SK-N-SH treated with all-trans-retinoic acid at 6 μM for 48 hours (cell line): ENCODE results near the gene VHLL.

Source experiments
- ATAC-seq: fragments of 200-7000 bp; cut with Tn5 transposase; 3 replicates; pipeline ENCODE4 v1.9.1; 2020; ENCODE audit warnings: mild to moderate bottlenecking, moderate library complexity
- ARNTL ChIP-seq: fragments of 450-650 bp; formaldehyde crosslinking; IDR thresholded peaks from 2 replicates; pipeline ENCODE4 v1.5.0; 2020; ENCODE audit warnings: low read depth, mild to moderate bottlenecking, moderate library complexity, borderline replicate concordance
- BACH2 ChIP-seq: fragments of 250-450 bp; sonication (Bioruptor Pico); IDR thresholded peaks from 2 replicates; pipeline ENCODE4 v1.9.0; 2021; ENCODE audit warnings: mild to moderate bottlenecking, borderline replicate concordance
- CSDC2 ChIP-seq: fragments of 250-450 bp; sonication (Bioruptor Pico); IDR thresholded peaks from 2 replicates; pipeline ENCODE4 v1.5.0; 2020; ENCODE audit warnings: mild to moderate bottlenecking, moderate library complexity
- CSRNP3 ChIP-seq: fragments of 250-450 bp; sonication (Bioruptor Pico); IDR thresholded peaks from 2 replicates; pipeline ENCODE4 v1.5.1; 2021; ENCODE audit warnings: mild to moderate bottlenecking, moderate library complexity
- ESRRG ChIP-seq: fragments of 250-450 bp; sonication (Bioruptor Pico); IDR thresholded peaks from 2 replicates; pipeline ENCODE4 v1.6.1; 2021; ENCODE audit warnings: mild to moderate bottlenecking
- GLIS3 ChIP-seq: fragments of 250-450 bp; sonication (Bioruptor Pico); IDR thresholded peaks from 2 replicates; pipeline ENCODE4 v1.5.0; 2020; ENCODE audit warnings: mild to moderate bottlenecking, moderate library complexity
- ISL1 ChIP-seq: fragments of 250-450 bp; sonication (Bioruptor Pico); IDR thresholded peaks from 2 replicates; pipeline ENCODE4 v2.1.2; 2022; ENCODE audit warnings: mild to moderate bottlenecking, moderate library complexity
- OSR1 ChIP-seq: fragments of 250-450 bp; sonication (Bioruptor Pico); IDR thresholded peaks from 2 replicates; pipeline ENCODE4 v1.8.0; 2022; ENCODE audit warnings: moderate library complexity, mild to moderate bottlenecking, inconsistent platforms
- PATZ1 ChIP-seq: fragments of 250-450 bp; sonication (Bioruptor Pico); IDR thresholded peaks from 2 replicates; pipeline ENCODE4 v1.8.0; 2020; ENCODE audit warnings: mild to moderate bottlenecking, moderate library complexity, borderline replicate concordance
- POU6F1 ChIP-seq: fragments of 250-450 bp; sonication (Bioruptor Pico); IDR thresholded peaks from 2 replicates; pipeline ENCODE4 v1.8.0; 2021; ENCODE audit warnings: low read depth, mild to moderate bottlenecking, moderate library complexity, borderline replicate concordance
- PPARA ChIP-seq: fragments of 250-450 bp; sonication (Bioruptor Pico); IDR thresholded peaks from 2 replicates; pipeline ENCODE4 v1.5.0; 2020; ENCODE audit warnings: mild to moderate bottlenecking, borderline replicate concordance
- RARB ChIP-seq: fragments of 250-450 bp; sonication (Bioruptor Pico); IDR thresholded peaks from 2 replicates; pipeline ENCODE4 v1.8.0; 2021; ENCODE audit warnings: mild to moderate bottlenecking, moderate library complexity
- SNAI2 ChIP-seq: fragments of 250-450 bp; sonication (Bioruptor Pico); IDR thresholded peaks from 2 replicates; pipeline ENCODE4 v1.5.0; 2020; ENCODE audit warnings: mild to moderate bottlenecking, moderate library complexity
- TCF4 ChIP-seq: fragments of 250-450 bp; sonication (Bioruptor Pico); IDR thresholded peaks from 2 replicates; pipeline ENCODE4 v1.8.0; 2021; ENCODE audit warnings: mild to moderate bottlenecking, moderate library complexity, borderline replicate concordance
- ZC3H10 ChIP-seq: fragments of 250-450 bp; sonication (Bioruptor Pico); IDR thresholded peaks from 2 replicates; pipeline ENCODE4 v1.5.1; 2021; ENCODE audit warnings: mild to moderate bottlenecking, moderate library complexity
- ZFP30 ChIP-seq: fragments of 450-650 bp; formaldehyde crosslinking; IDR thresholded peaks from 2 replicates; pipeline ENCODE4 v1.5.0; 2022; ENCODE audit warnings: mild to moderate bottlenecking, moderate library complexity
- ZNF565 ChIP-seq: fragments of 450-650 bp; formaldehyde crosslinking; conservative IDR thresholded peaks from 2 replicates; pipeline ENCODE4 v1.5.0; 2020; ENCODE audit warnings: low read depth, mild to moderate bottlenecking, moderate library complexity
- ZNF70 ChIP-seq: fragments of 450-650 bp; formaldehyde crosslinking; IDR thresholded peaks from 2 replicates; pipeline ENCODE4 v1.5.0; 2020; ENCODE audit warnings: mild to moderate bottlenecking, moderate library complexity
- ZNF8 ChIP-seq: fragments of 450-650 bp; formaldehyde crosslinking; IDR thresholded peaks from 2 replicates; pipeline ENCODE4 v1.5.0; 2020; ENCODE audit warnings: mild to moderate bottlenecking, moderate library complexity
- TF ChIP-seq, protein P1 (sequence below): fragments of 250-450 bp; sonication (Bioruptor Pico); IDR thresholded peaks from 2 replicates; pipeline ENCODE4 v1.5.0; 2020; ENCODE audit warnings: mild to moderate bottlenecking, moderate library complexity
- TF ChIP-seq, protein P2 (sequence below): fragments of 250-450 bp; sonication (Bioruptor Pico); IDR thresholded peaks from 2 replicates; pipeline ENCODE4 v1.5.1; 2020; ENCODE audit warnings: low read depth, mild to moderate bottlenecking, moderate library complexity

VHLL gene

GRCh38 chr1:156293098-156293434 is 6.0 kb downstream of the VHLL start (continued):
- no peak for TF ChIP-seq ZNF565 (CRISPR knock-in tag)
- TF ChIP-seq RARB (CRISPR knock-in tag), result no peak
- no peak for TF ChIP-seq ZNF8 (CRISPR knock-in tag)
- no peak for TF ChIP-seq PPARA (CRISPR knock-in tag)
- TF ChIP-seq ISL1, result no peak
- no peak for TF ChIP-seq ZFP30 (CRISPR knock-in tag)

- peak; percentile 93 for ATAC-seq
- TF ChIP-seq ESRRG (CRISPR knock-in tag) (no peak), GLIS3 (CRISPR knock-in tag) (no peak), ISL1 (no peak), RARB (CRISPR knock-in tag) (no peak), TCF4 (CRISPR knock-in tag) (no peak), PPARA (CRISPR knock-in tag) (no peak), ZNF565 (CRISPR knock-in tag) (no peak), ZC3H10 (CRISPR knock-in tag) (no peak), PATZ1 (CRISPR knock-in tag) (no peak), CSDC2 (CRISPR knock-in tag) (no peak), CSRNP3 (CRISPR knock-in tag) (no peak), SNAI2 (CRISPR knock-in tag) (no peak), ZFP30 (CRISPR knock-in tag) (no peak), OSR1 (no peak), ZNF70 (no peak)
- TF ChIP-seq, protein P1, sequence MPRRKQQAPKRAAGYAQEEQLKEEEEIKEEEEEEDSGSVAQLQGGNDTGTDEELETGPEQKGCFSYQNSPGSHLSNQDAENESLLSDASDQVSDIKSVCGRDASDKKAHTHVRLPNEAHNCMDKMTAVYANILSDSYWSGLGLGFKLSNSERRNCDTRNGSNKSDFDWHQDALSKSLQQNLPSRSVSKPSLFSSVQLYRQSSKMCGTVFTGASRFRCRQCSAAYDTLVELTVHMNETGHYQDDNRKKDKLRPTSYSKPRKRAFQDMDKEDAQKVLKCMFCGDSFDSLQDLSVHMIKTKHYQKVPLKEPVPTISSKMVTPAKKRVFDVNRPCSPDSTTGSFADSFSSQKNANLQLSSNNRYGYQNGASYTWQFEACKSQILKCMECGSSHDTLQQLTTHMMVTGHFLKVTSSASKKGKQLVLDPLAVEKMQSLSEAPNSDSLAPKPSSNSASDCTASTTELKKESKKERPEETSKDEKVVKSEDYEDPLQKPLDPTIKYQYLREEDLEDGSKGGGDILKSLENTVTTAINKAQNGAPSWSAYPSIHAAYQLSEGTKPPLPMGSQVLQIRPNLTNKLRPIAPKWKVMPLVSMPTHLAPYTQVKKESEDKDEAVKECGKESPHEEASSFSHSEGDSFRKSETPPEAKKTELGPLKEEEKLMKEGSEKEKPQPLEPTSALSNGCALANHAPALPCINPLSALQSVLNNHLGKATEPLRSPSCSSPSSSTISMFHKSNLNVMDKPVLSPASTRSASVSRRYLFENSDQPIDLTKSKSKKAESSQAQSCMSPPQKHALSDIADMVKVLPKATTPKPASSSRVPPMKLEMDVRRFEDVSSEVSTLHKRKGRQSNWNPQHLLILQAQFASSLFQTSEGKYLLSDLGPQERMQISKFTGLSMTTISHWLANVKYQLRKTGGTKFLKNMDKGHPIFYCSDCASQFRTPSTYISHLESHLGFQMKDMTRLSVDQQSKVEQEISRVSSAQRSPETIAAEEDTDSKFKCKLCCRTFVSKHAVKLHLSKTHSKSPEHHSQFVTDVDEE (CRISPR knock-in tag), result no peak
- TF ChIP-seq, protein P2, sequence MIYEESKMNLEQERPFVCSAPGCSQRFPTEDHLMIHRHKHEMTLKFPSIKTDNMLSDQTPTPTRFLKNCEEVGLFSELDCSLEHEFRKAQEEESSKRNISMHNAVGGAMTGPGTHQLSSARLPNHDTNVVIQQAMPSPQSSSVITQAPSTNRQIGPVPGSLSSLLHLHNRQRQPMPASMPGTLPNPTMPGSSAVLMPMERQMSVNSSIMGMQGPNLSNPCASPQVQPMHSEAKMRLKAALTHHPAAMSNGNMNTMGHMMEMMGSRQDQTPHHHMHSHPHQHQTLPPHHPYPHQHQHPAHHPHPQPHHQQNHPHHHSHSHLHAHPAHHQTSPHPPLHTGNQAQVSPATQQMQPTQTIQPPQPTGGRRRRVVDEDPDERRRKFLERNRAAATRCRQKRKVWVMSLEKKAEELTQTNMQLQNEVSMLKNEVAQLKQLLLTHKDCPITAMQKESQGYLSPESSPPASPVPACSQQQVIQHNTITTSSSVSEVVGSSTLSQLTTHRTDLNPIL (CRISPR knock-in tag), result no peak
Observed at GRCh38 chr1:156291226-156292061, 7.7 kb downstream of the VHLL start.

DNA sequence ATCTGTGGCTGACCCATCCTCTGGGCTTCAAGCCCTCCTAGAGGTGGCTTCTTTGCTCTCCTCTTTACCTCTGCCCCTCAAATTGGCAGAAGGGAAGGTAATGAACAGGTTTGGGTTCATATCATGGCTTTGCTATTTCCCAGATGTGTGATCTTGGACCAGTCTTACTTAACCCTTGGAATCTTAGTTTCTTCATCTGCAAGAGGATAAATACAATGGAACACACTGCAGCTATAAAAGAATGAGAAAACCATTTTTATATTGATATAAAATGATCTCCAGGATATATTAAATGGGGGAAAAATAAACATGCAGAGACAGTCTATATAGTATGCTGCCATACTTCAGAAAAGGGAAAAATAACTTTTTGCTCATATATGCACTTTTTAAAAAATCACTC is 9.2 kb downstream of the VHLL start:
- TF ChIP-seq CSRNP3 (CRISPR knock-in tag) (no peak), ZNF8 (CRISPR knock-in tag) (no peak), RARB (CRISPR knock-in tag) (no peak), ARNTL (CRISPR knock-in tag) (no peak), PPARA (CRISPR knock-in tag) (no peak), SNAI2 (CRISPR knock-in tag) (no peak), ESRRG (CRISPR knock-in tag) (no peak), TCF4 (CRISPR knock-in tag) (no peak), GLIS3 (CRISPR knock-in tag) (no peak), ZNF70 (no peak), ZNF565 (CRISPR knock-in tag) (no peak), ISL1 (no peak), ZC3H10 (CRISPR knock-in tag) (no peak), PATZ1 (CRISPR knock-in tag) (no peak), POU6F1 (no peak), BACH2 (CRISPR knock-in tag) (no peak)
- TF ChIP-seq, protein P2 (CRISPR knock-in tag), result no peak
- ATAC-seq, result no peak
